ENCODE data around the gene MVK. TPM values are rescaled to one million over a fixed set of nuclear protein-coding genes. Genes with fewer than 3 reads are reported as not detected.

Gene MVK
- total RNA-seq, 1 donor from 2014 or later: 6.7 TPM

DNA sequence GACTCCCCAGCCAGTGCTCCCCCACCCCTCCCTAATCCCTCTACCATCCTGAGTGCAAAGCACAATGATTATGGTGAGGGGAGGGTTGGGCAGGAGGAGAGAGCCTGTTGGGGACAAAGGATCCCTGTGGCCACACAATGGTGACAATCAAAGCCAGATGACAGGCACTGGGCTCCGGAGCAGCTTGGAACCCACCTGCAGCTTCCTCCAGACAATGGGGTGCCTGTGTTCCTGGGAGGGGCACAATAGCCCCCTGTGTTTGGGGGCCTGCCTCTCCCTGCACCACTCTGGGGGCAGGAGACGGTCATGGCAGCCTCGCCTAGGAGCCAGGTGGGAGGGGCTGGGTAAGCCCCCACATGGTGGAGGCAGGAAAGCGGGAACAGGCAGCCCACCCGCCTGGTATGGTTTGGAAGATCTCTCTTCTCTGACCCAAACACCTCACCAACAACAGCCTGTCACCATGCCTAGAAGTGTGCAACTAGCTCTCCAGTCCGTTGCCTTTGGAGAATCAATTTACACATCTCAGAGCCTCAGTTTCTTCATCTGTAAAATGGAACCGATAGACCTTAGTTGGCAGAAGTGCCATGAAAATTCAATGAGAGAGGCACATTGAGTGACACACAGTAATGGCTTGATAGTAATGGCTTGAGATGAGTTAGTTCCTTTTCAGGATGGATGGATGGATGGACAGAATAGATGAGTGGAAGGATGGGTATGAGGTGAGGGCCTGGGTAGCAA is 53.0 kb downstream of the MVK start:
- no peak for DNase-seq (ENCODE audit: low read depth in 2 of 2)

DNA sequence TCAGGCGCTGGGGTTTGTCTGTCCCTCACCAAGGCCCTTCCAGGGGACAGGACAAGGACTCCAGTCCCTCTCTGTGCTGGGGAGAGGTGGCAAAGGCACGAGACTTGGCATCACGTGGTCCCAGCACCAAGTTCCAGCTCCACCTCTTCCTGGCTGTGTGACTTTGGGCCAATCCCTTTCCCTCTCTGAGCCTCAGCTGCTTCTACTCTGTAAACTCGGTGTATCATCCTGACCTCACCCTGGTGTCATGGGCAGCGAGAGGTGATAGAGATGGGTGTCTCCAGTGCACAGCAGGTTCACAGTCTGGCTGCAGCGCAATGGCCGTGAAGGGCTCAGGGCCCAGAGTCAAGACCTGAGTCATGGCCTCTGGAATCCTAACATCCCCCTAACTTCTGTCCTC is 54.0 kb downstream of the MVK start:
- no peak for DNase-seq (ENCODE audit: low read depth in 2 of 2)

DNA sequence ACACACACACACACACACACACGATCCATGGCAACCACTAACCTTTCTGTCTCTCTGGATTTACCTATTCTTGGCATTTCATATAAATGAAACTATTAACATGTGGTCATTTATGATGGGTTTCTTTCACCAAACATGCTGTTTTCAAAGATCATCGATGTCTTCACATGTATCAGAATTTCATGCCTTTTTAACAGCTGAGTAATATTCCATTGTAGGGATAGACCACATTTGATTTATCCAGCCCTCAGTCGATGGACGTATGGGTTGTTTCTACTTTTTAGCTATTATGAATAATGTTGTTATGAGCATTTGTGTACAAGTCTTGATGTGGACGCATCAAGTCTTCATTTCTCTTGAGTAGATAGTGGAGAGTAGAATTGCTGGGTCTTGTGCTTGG is 56.5 kb downstream of the MVK start:
- no peak for DNase-seq (ENCODE audit: low read depth in 2 of 2)

DNA sequence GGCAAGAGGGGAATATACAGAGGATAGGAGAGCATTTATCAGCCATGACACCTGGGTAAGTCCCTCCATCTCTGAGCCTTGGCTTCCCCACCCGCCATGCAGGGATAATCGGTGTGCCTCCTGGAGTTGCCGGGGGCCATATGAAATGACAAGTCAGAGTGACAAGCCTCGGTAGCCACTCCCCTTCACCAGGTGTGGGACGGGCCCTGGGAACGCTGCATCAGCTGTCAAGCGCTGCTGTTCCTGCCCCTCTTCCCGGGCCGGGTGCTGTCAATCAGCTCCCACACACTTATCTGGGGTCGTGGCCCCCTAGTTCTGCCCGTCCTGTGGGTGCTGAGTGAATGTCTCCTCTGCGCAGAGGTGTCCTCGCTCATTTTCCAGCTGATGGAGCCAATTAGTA is 57.2 kb downstream of the MVK start:
- DNase-seq (ENCODE audit: low read depth in 2 of 2): no peak

DNA sequence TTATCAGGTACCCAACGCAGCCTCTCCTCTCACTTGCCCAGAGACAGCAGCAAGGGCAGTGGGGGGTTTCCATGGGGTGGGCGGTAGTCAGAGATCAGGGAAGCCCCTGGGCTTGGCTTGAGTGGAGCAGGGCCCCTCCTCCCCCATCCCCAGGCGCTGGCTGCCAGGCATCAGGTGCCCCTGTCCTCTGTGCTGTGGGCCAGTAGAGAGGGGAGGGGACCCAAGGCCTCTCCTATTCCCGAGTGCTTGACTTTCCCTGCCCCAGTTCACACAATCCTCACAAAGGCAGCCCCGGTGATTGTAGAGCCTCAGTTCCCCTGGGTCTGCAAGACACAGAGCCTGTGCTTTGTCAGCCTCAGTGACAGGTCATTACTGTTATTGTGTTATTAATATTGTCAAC is 57.7 kb downstream of the MVK start:
- DNase-seq (ENCODE audit: low read depth in 2 of 2): no peak

DNA sequence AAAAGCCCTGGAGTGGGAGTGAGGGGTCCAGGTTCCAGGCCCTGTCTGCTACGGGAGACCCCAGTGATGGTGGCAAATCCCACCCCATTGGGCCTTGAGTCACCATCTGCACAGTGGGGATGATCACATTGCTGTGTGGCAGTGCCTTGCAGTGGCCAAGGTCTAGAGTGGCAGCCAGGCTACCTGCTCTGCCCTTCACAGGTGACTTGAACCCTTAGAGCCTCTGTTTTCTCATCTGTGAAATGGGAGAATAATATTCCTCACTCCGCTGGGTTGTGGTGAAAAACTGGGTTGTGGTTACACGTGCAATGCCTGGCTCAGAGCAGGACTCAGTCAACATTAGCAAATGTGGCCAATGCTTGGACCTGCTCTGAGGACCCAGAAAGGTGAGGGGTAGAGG is 58.2 kb downstream of the MVK start:
- no peak for DNase-seq (ENCODE audit: low read depth in 2 of 2)

DNA sequence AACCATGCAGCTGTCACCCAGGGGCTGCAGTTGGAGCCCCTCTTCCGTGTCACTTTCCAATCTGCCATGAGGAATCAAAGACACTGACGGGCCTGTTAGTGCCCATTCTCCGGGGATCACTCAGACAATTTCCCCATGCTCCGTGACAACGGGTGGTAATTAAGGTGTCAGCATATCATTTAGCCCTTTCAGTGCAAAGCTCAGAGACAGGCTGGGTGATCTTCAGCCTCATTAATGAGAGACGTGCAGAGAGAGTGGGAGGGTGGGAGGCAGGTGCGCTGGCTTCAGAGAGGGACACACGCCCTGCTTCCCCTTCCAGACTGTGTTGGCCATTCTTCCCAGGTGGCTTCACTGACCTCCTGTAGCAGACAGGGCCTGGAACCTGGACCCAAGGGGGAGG is 58.7 kb downstream of the MVK start:
- DNase-seq (ENCODE audit: low read depth in 2 of 2): no peak

DNA sequence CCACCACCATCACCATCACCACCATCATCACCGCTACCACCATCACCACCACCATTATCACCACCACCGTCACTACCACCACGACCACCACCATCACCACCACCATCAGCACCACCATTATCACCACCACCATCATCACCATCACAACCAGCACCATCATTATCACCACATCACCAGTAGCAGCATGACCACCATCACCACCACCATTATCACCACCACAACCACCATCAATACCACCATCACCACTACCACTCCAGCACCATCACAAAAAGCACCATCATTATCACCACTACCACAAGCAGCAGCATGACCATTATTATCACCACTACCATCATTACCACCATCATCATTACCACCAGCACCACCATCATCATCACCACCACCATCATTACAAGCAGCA is 62.1 kb downstream of the MVK start:
- DNase-seq (ENCODE audit: low read depth in 2 of 2): no peak

DNA sequence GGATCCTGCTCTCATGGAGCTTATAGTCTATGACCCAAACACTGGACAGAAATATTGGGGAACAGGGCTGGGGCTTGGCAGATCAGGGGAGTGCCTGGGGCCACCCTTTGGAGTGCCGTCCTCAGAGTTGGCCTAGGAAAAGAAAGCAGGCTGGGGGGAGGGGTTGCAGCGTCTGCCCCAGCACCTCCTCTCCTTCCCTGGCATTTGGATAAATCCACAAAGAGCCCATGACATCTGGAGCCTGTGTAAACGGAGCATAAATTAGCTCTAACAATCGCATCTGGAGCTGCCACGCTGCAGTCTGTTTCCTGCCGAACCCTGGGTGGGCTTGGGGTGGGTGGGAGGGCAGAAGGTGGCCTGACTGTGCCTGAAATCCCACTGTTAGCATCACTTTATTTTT is 63.8 kb downstream of the MVK start:
- DNase-seq (ENCODE audit: low read depth in 2 of 2): no peak

DNA sequence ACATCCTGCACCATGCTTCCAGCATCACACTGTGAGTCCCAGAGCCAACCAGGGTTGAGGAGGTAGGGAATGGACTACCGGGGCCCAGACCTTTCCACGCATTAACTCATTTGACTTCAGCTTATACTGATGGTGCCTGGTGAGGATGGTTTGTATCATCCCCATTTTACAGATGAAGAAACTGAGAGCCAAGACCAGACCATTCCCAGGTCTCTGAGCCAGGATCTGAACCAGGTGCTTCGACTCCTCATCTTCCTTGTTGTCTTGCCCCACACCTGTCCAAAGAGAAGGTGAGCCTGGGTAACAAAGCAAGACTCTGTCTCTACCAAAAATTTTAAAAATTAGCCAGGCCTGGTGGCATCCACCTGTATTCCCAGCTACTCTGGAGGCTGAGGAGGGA is 64.4 kb downstream of the MVK start:
- DNase-seq (ENCODE audit: low read depth in 2 of 2): no peak

DNA sequence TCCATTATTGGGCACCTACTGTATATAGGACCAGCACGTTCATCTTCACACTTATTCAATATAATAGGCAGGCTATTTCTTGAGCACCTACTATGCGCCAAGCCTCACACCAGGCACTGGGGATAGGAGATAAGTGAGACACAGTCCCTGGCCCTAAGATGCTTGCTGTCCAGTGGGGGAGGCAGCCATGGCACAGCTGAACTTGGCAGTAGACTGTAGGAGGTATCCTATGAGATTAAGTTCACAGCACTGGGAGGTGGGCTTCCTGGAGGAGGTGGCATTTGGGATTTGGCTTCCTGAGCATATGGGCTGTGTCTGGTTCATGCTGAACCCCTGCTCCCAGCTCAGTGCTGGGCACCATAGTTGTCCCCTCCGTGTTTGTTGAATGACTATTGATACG is 65.1 kb downstream of the MVK start:
- DNase-seq (ENCODE audit: low read depth in 2 of 2): no peak

DNA sequence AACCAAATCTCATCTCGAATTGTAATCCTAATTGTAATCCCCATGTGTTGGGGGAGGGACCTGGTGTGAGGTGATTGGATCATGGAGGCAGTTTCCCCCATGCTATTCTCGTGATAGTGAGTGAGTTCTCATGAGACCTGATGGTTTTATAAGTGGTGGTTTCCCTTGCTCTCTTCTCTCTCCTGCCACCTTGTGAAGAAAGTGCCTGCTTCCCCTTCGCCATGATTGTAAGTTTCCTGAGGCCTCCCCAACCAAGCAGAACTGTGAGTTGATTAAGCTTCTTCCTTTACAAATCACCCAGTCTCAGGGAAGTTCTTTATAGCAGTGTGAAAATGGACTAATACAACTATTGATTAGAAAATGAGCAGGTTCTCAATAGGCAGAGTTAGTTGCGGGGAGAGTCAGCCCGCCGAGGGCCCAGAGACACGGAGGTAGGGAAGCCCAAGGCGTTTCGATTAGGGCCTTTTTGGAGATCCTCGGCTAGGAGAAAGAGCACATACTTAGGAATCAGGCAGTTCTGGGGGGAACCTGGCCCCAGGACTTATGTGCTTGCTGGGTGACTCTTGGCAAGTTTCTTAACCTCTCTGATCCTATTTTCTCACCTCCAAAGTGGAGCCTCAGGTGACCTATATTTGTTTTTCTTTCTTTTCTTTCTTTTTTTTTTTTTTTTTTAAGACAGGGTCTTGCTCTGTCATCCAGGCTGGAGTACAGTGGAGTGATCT is 65.7 kb downstream of the MVK start:
- no peak for DNase-seq (ENCODE audit: low read depth in 2 of 2)

DNA sequence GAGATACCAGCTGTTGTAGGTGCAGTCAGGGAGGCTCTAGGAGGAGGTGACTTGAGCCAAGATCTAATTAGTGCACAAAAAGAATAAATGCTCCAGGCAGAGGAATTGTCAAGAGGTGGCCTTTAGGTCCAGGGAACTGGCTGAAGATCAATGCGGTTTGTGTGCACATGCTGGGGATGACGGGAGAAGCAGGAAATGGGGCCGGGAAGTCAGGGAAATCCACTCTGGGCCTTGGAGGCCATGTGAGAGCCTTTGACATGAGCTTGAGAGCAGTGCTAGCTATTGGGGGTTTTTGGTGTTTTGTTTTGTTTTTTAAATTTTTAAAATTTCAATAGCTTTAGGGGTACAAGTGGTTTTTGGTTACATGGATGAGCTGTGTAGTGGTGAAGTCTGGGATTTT is 67.4 kb downstream of the MVK start:
- DNase-seq (ENCODE audit: low read depth in 2 of 2): no peak

DNA sequence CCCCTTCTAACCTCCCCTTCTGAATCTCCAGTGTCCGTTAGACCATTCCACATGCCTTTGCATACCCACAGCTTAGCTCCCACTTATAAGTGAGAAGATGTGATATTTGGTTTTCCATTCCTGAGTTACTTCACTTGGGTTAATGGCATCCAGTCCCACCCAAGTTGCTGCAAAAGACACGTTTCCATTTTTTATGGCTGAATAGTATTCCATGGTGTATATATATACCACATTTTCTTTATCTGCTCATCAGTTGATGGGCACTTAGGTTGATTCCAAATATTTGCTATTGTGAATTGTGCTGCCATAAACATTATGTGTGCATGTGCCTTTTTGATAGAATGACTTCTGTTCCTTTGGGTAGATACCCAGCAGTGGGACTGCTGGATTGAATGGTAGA is 67.8 kb downstream of the MVK start:
- DNase-seq (ENCODE audit: low read depth in 2 of 2): no peak

DNA sequence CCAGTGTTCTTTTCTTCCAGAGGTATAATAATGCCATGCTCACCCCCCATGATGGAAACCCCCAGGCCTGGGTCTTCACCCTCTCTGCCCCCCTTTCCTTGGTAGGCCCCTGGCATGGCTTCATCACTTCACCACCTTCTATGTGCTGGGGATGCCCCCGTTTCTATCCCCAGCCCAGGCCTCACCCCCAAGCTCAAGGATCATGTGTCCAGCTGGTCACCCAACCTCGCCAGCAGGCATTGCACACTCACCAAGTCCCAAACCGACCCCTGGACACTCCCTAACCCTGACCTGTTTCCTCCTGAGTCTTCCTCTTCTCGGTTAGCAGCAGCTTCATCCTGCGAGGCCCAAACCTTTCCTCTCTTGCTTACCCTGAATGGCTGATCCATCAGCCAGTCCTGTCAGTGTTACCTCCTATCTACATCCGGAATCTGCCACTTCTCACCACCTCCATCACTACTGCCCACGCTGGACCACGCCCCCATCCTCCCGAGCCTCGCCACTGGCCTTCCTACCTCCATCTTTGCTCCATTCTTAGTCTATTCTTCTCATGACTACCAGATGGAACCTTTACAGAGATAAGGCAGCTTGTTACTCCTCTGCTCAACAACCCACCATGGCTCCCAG is 69.0 kb downstream of the MVK start:
- DNase-seq (ENCODE audit: low read depth in 2 of 2): no peak

DNA sequence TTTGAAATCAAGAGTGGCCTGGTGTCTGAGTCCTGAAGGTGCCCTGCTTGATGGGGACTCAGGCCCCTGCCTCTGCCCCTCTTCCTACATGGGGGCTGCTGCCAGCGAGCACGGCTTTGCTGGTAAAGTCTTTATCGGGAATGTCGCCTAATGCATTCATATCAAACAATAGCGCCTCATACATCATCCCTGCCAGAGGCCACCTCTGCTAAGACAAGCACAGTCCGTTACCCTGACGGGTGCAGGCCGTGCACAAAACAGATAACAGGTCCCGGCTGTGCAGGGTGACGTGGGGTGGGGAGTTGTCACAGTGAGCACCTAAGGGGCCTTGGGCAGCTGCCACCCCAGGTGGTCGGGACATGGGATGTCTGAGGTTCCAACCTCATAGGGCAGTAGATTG is 71.6 kb downstream of the MVK start:
- no peak for DNase-seq (ENCODE audit: low read depth in 2 of 2)

DNA sequence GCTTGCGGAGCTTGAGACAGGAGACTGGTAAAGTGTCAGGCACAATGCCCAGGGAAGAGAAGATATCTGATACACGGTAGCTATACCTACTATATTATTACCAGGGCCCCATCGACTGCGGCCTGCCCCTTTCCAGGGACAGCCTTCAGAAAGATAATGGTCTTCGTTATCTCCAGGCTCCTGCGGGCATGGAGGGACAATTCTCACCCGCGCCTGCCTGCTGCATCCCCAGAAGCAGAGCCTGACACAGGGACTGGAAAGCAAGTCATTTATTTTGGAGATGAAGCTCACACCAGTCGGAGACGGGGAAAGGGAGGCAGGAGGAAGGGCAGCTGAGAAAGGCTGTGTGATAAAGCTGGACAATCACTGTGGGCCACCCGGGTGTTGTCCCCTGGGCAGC is 72.1 kb downstream of the MVK start:
- DNase-seq (ENCODE audit: low read depth in 2 of 2): no peak

Other genes starting within 250 kb of the MVK start
- not detected in 2 replicates for gene MYO1H, start 225.9 kb upstream of the MVK start, total RNA-seq
- 65.7 and 73.0 TPM in 2 replicates for gene KCTD10, start 96.5 kb upstream of the MVK start, total RNA-seq
- 20.5 and 28.0 TPM in 2 replicates for gene UBE3B, start 96.2 kb upstream of the MVK start, total RNA-seq
- gene MMAB, start 290 bp upstream of the MVK start, total RNA-seq: 10.5 and 22.0 TPM in 2 replicates
- 0.20 and 0.22 TPM in 2 replicates for gene FAM222A, start 140.0 kb downstream of the MVK start, total RNA-seq